MM.1S (cell line): ENCODE data around the gene GCA.

Experiments
- EZH2 ChIP-seq: fragments of 300-600 bp; sonication (generic); optimal IDR thresholded peaks from 2 replicates; pipeline ENCODE3; 2017; ENCODE audit warnings: low read depth, mild to moderate bottlenecking, antibody characterized with exemption, low read length, mixed read lengths
- EZH2phosphoT487 ChIP-seq: fragments of 300-600 bp; sonication (generic); IDR thresholded peaks from 2 replicates; pipeline ENCODE4 v1.6.1; 2018; ENCODE audit warnings: antibody characterized with exemption, low read length
- TF ChIP-seq, protein P1 (sequence below): fragments of 300-600 bp; sonication (generic); IDR thresholded peaks from 2 replicates; pipeline ENCODE4 v1.5.1; 2016; ENCODE audit warnings: antibody characterized with exemption, low read length, mixed read lengths

DNA sequence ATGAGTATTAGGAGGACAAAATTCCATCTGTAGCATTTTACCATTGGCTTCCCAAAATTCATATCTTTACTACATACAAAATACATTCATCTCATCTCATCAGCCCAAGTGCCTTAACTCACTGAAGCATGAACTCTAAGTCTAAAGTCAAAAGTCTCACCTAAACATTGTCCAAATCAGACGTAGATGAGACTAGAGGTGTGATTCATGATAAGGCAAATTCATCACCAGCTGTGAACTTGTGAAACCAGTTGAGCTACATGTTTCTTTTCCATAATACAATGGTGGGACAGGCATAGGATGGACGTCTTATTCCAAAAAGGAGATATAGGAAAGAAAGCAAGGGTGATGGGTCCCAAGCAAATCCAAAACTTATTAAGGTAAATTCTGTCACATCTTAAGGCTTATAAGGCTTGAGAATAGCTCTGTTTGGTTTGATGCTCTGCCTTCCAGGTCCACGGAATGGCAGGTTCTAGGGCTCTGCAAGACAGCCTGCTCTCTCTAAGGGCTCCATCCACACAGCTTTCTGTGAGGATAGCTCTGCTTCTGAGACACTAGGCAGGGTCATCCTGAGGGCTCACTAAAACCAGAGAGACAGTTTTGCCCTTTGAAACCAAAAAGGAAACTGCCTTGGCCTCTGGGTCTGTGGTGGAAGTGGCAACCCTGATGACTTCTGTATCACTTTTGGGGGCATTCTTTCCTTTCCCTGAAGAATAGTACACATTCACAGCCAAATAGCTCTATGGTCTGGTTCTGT lies 35.0 kb upstream of the GCA start:
- TF ChIP-seq, protein P1, sequence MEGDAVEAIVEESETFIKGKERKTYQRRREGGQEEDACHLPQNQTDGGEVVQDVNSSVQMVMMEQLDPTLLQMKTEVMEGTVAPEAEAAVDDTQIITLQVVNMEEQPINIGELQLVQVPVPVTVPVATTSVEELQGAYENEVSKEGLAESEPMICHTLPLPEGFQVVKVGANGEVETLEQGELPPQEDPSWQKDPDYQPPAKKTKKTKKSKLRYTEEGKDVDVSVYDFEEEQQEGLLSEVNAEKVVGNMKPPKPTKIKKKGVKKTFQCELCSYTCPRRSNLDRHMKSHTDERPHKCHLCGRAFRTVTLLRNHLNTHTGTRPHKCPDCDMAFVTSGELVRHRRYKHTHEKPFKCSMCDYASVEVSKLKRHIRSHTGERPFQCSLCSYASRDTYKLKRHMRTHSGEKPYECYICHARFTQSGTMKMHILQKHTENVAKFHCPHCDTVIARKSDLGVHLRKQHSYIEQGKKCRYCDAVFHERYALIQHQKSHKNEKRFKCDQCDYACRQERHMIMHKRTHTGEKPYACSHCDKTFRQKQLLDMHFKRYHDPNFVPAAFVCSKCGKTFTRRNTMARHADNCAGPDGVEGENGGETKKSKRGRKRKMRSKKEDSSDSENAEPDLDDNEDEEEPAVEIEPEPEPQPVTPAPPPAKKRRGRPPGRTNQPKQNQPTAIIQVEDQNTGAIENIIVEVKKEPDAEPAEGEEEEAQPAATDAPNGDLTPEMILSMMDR = no peak
- TF ChIP-seq EZH2 = no peak
- no peak for TF ChIP-seq EZH2phosphoT487
